Measurements from ENCODE around the gene DAPK1. TPM values are rescaled to one million over a fixed set of nuclear protein-coding genes. Genes with fewer than 3 reads are reported as not detected.
"Not testable (repeated sequence)": the region's sequence is repeated elsewhere in the genome, so short reads cannot be mapped to it uniquely, and the experiment has no call there.

The DAPK1 gene
- total and polyA plus RNA-seq, 2 donors from 2014 or later, result 15.5 to 166 TPM

GRCh38 chr9:87498811-87499360 is 1.2 kb downstream of the DAPK1 start:
- Histone ChIP-seq H3K27me3 (ENCODE audit: control insufficient read depth, insufficient read depth, low read length) (no peaks in the 10 kb centered on the region), H3K4me1 (ENCODE audit: control insufficient read depth in 2 of 3, insufficient read depth in 2 of 3, low read depth in 1 of 3, low read length in 3 of 3) (peaks cover 0 to 7% (median 5%) of the 10 kb centered on the region in 3 donors), H3K27ac (ENCODE audit: low read depth in 2 of 2, low read length in 2 of 2) (peak overlapping the region; percentile 81 to 83), H3K36me3 (ENCODE audit: control insufficient read depth in 2 of 3, insufficient read depth in 3 of 3, low read length in 3 of 3) (no peaks in the 10 kb centered on the region), H3K9me3 (ENCODE audit: control insufficient read depth in 2 of 3, insufficient read depth in 1 of 3, low read length in 3 of 3) (no peaks in the 10 kb centered on the region), H3K4me3 (ENCODE audit: low read length in 3 of 3) (peak overlapping the region; percentile 81 to 83 (median 82)), H3K9ac (ENCODE audit: low read length in 3 of 3) (peak overlapping the region; percentile 67 to 79 (median 71))
- intact Hi-C loops (cut with DNase I), result no loop called here
- TF ChIP-seq CTCF (IDR thresholded peaks at IDR 0.05; ENCODE audit: borderline replicate concordance, extremely low read depth, insufficient read depth), result no peak
- FAIRE-seq, result no peak
- DNase-seq, result peak in 2 of 5 donors; percentile 61 to 64

- Histone ChIP-seq H3K9ac (ENCODE audit: low read length in 3 of 3) (peak overlapping the region in 1 of 3 donors; percentile 79), H3K27ac (ENCODE audit: low read depth in 2 of 2, low read length in 2 of 2) (peak overlapping the region; percentile 81 to 83), H3K4me1 (ENCODE audit: control insufficient read depth in 2 of 3, insufficient read depth in 2 of 3, low read depth in 1 of 3, low read length in 3 of 3) (peaks cover 0 to 7% (median 5%) of the 10 kb centered on the region in 3 donors), H3K36me3 (ENCODE audit: control insufficient read depth in 2 of 3, insufficient read depth in 3 of 3, low read length in 3 of 3) (no peaks in the 10 kb centered on the region), H3K9me3 (ENCODE audit: control insufficient read depth in 2 of 3, insufficient read depth in 1 of 3, low read length in 3 of 3) (no peaks in the 10 kb centered on the region), H3K4me3 (ENCODE audit: low read length in 3 of 3) (peak overlapping the region; percentile 81 to 83 (median 82)), H3K27me3 (ENCODE audit: control insufficient read depth, insufficient read depth, low read length) (no peaks in the 10 kb centered on the region)
- FAIRE-seq (no peak), DNase-seq (no peak)
- no peak for TF ChIP-seq CTCF (IDR thresholded peaks at IDR 0.05; ENCODE audit: borderline replicate concordance, extremely low read depth, insufficient read depth)
- intact Hi-C loops (cut with DNase I), result no loop called here
These were observed 1.9 kb downstream of the DAPK1 start for GRCh38 chr9:87499424-87500017.

- no peaks in the 10 kb centered on the region for H3K27me3 ChIP-seq (ENCODE audit: control insufficient read depth, insufficient read depth, low read length)
- FAIRE-seq (no peak), DNase-seq (no peak)
- no peak overlapping the region for H3K9ac ChIP-seq (ENCODE audit: low read length in 3 of 3)
- H3K27ac ChIP-seq (ENCODE audit: low read depth in 2 of 2, low read length in 2 of 2), result no peak overlapping the region
- H3K36me3 ChIP-seq (ENCODE audit: control insufficient read depth in 2 of 3, insufficient read depth in 3 of 3, low read length in 3 of 3), result no peaks in the 10 kb centered on the region
- no peak for TF ChIP-seq CTCF (IDR thresholded peaks at IDR 0.05; ENCODE audit: borderline replicate concordance, extremely low read depth, insufficient read depth)
- peak overlapping the region in 2 of 3 donors; percentile 6 to 23 for H3K4me3 ChIP-seq (ENCODE audit: low read length in 3 of 3)
- peaks cover 0 to 7% (median 5%) of the 10 kb centered on the region in 3 donors for H3K4me1 ChIP-seq (ENCODE audit: control insufficient read depth in 2 of 3, insufficient read depth in 2 of 3, low read depth in 1 of 3, low read length in 3 of 3)
- no peaks in the 10 kb centered on the region for H3K9me3 ChIP-seq (ENCODE audit: control insufficient read depth in 2 of 3, insufficient read depth in 1 of 3, low read length in 3 of 3)
- intact Hi-C loops (cut with DNase I), result no loop called here
These were observed 3.0 kb downstream of the DAPK1 start for GRCh38 chr9:87500491-87501270.

GRCh38 chr9:87501271-87501656 is 3.6 kb downstream of the DAPK1 start:
- H3K9me3 ChIP-seq (ENCODE audit: control insufficient read depth in 2 of 3, insufficient read depth in 1 of 3, low read length in 3 of 3); H3K4me3 ChIP-seq (ENCODE audit: low read length in 3 of 3); H3K4me1 ChIP-seq (ENCODE audit: control insufficient read depth in 2 of 3, insufficient read depth in 2 of 3, low read depth in 1 of 3, low read length in 3 of 3); H3K9ac ChIP-seq (ENCODE audit: low read length in 3 of 3); H3K36me3 ChIP-seq (ENCODE audit: control insufficient read depth in 2 of 3, insufficient read depth in 3 of 3, low read length in 3 of 3); H3K27me3 ChIP-seq (ENCODE audit: control insufficient read depth, insufficient read depth, low read length); FAIRE-seq; intact Hi-C loops (cut with DNase I); H3K27ac ChIP-seq (ENCODE audit: low read depth in 2 of 2, low read length in 2 of 2); DNase-seq: not testable (repeated sequence)
